HEK293 (cell line): ENCODE measurements around the gene MAN1B1.

Source experiments
- MYNN ChIP-seq: fragments of 450-650 bp; formaldehyde crosslinking; IDR thresholded peaks from 2 replicates; pipeline ENCODE4 v1.5.1; 2016; ENCODE audit warnings: missing biosample characterization, missing genetic modification characterization, borderline replicate concordance
- OVOL3 ChIP-seq: fragments of 450-650 bp; formaldehyde crosslinking; IDR thresholded peaks from 2 replicates; pipeline ENCODE4 v1.5.1; 2016; ENCODE audit warnings: missing biosample characterization, missing genetic modification characterization
- SP3 ChIP-seq: fragments of 450-650 bp; formaldehyde crosslinking; IDR thresholded peaks from 2 replicates; pipeline ENCODE4 v1.5.1; 2016; ENCODE audit warnings: missing biosample characterization, missing genetic modification characterization
- ZEB2 ChIP-seq: fragments of 450-650 bp; formaldehyde crosslinking; IDR thresholded peaks from 2 replicates; pipeline ENCODE4 v1.5.1; 2016; ENCODE audit warnings: missing biosample characterization, missing genetic modification characterization
- ZNF132 ChIP-seq: fragments of 450-650 bp; formaldehyde crosslinking; IDR thresholded peaks from 2 replicates; pipeline ENCODE4 v1.5.1; 2017; ENCODE audit warnings: missing biosample characterization, missing genetic modification characterization, borderline replicate concordance
- ZNF239 ChIP-seq: fragments of 450-650 bp; formaldehyde crosslinking; IDR thresholded peaks from 2 replicates; pipeline ENCODE4 v1.5.1; 2016; ENCODE audit warnings: missing biosample characterization, missing genetic modification characterization
- ZNF292 ChIP-seq: fragments of 450-650 bp; formaldehyde crosslinking; IDR thresholded peaks from 2 replicates; pipeline ENCODE4 v1.5.1; 2016; ENCODE audit warnings: low read depth, missing biosample characterization, missing genetic modification characterization, borderline replicate concordance
- ZNF426 ChIP-seq: fragments of 450-650 bp; formaldehyde crosslinking; IDR thresholded peaks from 2 replicates; pipeline ENCODE4 v1.5.1; 2017; ENCODE audit warnings: missing biosample characterization, missing genetic modification characterization, mild to moderate bottlenecking, inconsistent platforms, moderate library complexity
- TF ChIP-seq, protein P1 (sequence below): fragments of 450-650 bp; formaldehyde crosslinking; optimal IDR thresholded peaks from 2 replicates; pipeline ENCODE3; 2016; ENCODE audit warnings: missing biosample characterization, mild to moderate bottlenecking, missing genetic modification characterization
- TF ChIP-seq, protein P2 (sequence below): fragments of 450-650 bp; formaldehyde crosslinking; IDR thresholded peaks from 2 replicates; pipeline ENCODE4 v1.5.1; 2017; ENCODE audit warnings: missing biosample characterization, missing genetic modification characterization
- TF ChIP-seq, protein P3 (sequence below): fragments of 450-650 bp; formaldehyde crosslinking; IDR thresholded peaks from 2 replicates; pipeline ENCODE4 v1.5.1; 2016; ENCODE audit warnings: missing biosample characterization, missing genetic modification characterization
- TF ChIP-seq, protein P4 (sequence below): fragments of 450-650 bp; formaldehyde crosslinking; IDR thresholded peaks from 2 replicates; pipeline ENCODE4 v1.5.1; 2016; ENCODE audit warnings: missing biosample characterization, missing genetic modification characterization, borderline replicate concordance
- TF ChIP-seq, protein P5 (sequence below): fragments of 450-650 bp; formaldehyde crosslinking; IDR thresholded peaks from 2 replicates; pipeline ENCODE4 v1.5.1; 2016; ENCODE audit warnings: missing biosample characterization, missing genetic modification characterization, low read depth
- TF ChIP-seq, protein P6 (sequence below): fragments of 450-650 bp; formaldehyde crosslinking; IDR thresholded peaks from 2 replicates; pipeline ENCODE4 v1.5.1; 2016; ENCODE audit warnings: missing biosample characterization, missing genetic modification characterization
- TF ChIP-seq, protein P7 (sequence below): fragments of 450-650 bp; formaldehyde crosslinking; IDR thresholded peaks from 2 replicates; pipeline ENCODE4 v1.5.1; 2017; ENCODE audit warnings: missing biosample characterization, missing genetic modification characterization
- TF ChIP-seq, protein P8 (sequence below): fragments of 450-650 bp; formaldehyde crosslinking; IDR thresholded peaks from 2 replicates; pipeline ENCODE4 v1.5.1; 2016; ENCODE audit warnings: missing biosample characterization, missing genetic modification characterization
- TF ChIP-seq, protein P9 (sequence below): fragments of 450-650 bp; formaldehyde crosslinking; IDR thresholded peaks from 2 replicates; pipeline ENCODE4 v1.5.1; 2016; ENCODE audit warnings: missing biosample characterization, missing genetic modification characterization
- TF ChIP-seq, protein P10 (sequence below): fragments of 450-650 bp; formaldehyde crosslinking; IDR thresholded peaks from 2 replicates; pipeline ENCODE4 v1.5.1; 2016; ENCODE audit warnings: missing biosample characterization, missing genetic modification characterization, low read depth

Gene MAN1B1

DNA sequence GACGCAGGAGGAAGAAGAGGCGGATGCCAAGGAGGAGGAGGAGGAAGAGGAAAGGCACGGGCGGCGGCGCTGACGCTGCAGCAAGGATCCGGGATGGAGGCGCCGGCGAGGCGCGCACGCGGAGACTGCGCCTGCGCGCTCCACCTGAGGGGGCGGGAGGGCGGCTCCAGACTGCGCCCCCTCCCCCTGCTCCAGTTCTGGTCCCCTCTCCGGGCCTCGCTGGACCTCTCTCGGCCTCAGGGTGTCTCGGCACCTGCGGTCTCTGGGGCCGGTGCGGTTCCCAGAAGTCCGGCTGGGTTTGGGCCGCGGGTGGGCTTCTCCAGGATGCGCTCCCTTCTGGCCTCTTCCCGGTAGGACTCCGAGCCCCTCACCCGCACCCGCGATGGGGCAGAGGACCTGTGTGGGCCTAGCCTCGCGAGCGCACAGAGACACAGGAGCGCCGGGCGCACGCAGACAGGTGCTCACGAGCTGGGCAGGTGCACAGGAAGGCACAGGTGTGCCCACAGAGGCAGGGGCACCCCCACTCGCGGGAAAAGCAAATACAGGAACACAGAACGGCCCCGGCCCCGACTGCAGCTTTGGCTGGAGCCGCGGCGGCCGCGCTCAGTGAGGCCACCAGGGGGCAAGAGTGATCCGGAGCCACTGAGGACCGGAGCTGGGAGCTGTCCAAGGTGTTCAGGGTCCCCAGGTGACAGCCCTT lies 40.5 kb upstream of the MAN1B1 start, which contains the start of gene NPDC1 (continued):
- TF ChIP-seq, protein P1, sequence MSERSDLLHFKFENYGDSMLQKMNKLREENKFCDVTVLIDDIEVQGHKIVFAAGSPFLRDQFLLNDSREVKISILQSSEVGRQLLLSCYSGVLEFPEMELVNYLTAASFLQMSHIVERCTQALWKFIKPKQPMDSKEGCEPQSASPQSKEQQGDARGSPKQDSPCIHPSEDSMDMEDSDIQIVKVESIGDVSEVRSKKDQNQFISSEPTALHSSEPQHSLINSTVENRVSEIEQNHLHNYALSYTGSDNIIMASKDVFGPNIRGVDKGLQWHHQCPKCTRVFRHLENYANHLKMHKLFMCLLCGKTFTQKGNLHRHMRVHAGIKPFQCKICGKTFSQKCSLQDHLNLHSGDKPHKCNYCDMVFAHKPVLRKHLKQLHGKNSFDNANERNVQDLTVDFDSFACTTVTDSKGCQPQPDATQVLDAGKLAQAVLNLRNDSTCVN (tag by site-specific recombination), result peak; percentile 86
- TF ChIP-seq, protein P2, sequence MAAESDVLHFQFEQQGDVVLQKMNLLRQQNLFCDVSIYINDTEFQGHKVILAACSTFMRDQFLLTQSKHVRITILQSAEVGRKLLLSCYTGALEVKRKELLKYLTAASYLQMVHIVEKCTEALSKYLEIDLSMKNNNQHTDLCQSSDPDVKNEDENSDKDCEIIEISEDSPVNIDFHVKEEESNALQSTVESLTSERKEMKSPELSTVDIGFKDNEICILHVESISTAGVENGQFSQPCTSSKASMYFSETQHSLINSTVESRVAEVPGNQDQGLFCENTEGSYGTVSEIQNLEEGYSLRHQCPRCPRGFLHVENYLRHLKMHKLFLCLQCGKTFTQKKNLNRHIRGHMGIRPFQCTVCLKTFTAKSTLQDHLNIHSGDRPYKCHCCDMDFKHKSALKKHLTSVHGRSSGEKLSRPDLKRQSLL, result 0 out of 2 replicates have a peak, but pooled peaks have one; percentile 8
- TF ChIP-seq, protein P3, sequence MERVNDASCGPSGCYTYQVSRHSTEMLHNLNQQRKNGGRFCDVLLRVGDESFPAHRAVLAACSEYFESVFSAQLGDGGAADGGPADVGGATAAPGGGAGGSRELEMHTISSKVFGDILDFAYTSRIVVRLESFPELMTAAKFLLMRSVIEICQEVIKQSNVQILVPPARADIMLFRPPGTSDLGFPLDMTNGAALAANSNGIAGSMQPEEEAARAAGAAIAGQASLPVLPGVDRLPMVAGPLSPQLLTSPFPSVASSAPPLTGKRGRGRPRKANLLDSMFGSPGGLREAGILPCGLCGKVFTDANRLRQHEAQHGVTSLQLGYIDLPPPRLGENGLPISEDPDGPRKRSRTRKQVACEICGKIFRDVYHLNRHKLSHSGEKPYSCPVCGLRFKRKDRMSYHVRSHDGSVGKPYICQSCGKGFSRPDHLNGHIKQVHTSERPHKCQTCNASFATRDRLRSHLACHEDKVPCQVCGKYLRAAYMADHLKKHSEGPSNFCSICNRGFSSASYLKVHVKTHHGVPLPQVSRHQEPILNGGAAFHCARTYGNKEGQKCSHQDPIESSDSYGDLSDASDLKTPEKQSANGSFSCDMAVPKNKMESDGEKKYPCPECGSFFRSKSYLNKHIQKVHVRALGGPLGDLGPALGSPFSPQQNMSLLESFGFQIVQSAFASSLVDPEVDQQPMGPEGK (tag by site-specific recombination), result peak; percentile 97
- no peak for TF ChIP-seq MYNN (tag by site-specific recombination)
- no peak for TF ChIP-seq ZNF292 (tag by site-specific recombination)
- TF ChIP-seq, protein P4, sequence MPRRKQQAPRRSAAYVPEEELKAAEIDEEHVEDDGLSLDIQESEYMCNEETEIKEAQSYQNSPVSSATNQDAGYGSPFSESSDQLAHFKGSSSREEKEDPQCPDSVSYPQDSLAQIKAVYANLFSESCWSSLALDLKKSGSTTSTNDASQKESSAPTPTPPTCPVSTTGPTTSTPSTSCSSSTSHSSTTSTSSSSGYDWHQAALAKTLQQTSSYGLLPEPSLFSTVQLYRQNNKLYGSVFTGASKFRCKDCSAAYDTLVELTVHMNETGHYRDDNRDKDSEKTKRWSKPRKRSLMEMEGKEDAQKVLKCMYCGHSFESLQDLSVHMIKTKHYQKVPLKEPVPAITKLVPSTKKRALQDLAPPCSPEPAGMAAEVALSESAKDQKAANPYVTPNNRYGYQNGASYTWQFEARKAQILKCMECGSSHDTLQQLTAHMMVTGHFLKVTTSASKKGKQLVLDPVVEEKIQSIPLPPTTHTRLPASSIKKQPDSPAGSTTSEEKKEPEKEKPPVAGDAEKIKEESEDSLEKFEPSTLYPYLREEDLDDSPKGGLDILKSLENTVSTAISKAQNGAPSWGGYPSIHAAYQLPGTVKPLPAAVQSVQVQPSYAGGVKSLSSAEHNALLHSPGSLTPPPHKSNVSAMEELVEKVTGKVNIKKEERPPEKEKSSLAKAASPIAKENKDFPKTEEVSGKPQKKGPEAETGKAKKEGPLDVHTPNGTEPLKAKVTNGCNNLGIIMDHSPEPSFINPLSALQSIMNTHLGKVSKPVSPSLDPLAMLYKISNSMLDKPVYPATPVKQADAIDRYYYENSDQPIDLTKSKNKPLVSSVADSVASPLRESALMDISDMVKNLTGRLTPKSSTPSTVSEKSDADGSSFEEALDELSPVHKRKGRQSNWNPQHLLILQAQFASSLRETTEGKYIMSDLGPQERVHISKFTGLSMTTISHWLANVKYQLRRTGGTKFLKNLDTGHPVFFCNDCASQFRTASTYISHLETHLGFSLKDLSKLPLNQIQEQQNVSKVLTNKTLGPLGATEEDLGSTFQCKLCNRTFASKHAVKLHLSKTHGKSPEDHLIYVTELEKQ (tag by site-specific recombination), result no peak
- peak; percentile 97 for TF ChIP-seq ZEB2 (tag by site-specific recombination)
- TF ChIP-seq, protein P5, sequence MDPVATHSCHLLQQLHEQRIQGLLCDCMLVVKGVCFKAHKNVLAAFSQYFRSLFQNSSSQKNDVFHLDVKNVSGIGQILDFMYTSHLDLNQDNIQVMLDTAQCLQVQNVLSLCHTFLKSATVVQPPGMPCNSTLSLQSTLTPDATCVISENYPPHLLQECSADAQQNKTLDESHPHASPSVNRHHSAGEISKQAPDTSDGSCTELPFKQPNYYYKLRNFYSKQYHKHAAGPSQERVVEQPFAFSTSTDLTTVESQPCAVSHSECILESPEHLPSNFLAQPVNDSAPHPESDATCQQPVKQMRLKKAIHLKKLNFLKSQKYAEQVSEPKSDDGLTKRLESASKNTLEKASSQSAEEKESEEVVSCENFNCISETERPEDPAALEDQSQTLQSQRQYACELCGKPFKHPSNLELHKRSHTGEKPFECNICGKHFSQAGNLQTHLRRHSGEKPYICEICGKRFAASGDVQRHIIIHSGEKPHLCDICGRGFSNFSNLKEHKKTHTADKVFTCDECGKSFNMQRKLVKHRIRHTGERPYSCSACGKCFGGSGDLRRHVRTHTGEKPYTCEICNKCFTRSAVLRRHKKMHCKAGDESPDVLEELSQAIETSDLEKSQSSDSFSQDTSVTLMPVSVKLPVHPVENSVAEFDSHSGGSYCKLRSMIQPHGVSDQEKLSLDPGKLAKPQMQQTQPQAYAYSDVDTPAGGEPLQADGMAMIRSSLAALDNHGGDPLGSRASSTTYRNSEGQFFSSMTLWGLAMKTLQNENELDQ (tag by site-specific recombination), result no peak
- TF ChIP-seq SP3 (tag by site-specific recombination), result peak; percentile 74
- TF ChIP-seq, protein P6, sequence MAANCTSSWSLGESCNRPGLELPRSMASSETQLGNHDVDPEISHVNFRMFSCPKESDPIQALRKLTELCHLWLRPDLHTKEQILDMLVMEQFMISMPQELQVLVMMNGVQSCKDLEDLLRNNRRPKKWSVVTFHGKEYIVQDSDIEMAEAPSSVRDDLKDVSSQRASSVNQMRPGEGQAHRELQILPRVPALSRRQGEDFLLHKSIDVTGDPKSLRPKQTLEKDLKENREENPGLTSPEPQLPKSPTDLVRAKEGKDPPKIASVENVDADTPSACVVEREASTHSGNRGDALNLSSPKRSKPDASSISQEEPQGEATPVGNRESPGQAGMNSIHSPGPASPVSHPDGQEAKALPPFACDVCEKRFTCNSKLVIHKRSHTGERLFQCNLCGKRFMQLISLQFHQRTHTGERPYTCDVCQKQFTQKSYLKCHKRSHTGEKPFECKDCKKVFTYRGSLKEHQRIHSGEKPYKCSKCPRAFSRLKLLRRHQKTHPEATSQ (tag by site-specific recombination), result 0 out of 2 replicates have a peak, but pooled peaks have one; percentile 9
- TF ChIP-seq, protein P7, sequence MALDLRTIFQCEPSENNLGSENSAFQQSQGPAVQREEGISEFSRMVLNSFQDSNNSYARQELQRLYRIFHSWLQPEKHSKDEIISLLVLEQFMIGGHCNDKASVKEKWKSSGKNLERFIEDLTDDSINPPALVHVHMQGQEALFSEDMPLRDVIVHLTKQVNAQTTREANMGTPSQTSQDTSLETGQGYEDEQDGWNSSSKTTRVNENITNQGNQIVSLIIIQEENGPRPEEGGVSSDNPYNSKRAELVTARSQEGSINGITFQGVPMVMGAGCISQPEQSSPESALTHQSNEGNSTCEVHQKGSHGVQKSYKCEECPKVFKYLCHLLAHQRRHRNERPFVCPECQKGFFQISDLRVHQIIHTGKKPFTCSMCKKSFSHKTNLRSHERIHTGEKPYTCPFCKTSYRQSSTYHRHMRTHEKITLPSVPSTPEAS (tag by site-specific recombination), result no peak
- no peak for TF ChIP-seq ZNF426
- TF ChIP-seq, protein P8, sequence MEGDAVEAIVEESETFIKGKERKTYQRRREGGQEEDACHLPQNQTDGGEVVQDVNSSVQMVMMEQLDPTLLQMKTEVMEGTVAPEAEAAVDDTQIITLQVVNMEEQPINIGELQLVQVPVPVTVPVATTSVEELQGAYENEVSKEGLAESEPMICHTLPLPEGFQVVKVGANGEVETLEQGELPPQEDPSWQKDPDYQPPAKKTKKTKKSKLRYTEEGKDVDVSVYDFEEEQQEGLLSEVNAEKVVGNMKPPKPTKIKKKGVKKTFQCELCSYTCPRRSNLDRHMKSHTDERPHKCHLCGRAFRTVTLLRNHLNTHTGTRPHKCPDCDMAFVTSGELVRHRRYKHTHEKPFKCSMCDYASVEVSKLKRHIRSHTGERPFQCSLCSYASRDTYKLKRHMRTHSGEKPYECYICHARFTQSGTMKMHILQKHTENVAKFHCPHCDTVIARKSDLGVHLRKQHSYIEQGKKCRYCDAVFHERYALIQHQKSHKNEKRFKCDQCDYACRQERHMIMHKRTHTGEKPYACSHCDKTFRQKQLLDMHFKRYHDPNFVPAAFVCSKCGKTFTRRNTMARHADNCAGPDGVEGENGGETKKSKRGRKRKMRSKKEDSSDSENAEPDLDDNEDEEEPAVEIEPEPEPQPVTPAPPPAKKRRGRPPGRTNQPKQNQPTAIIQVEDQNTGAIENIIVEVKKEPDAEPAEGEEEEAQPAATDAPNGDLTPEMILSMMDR (tag by site-specific recombination), result peak; percentile 87
- TF ChIP-seq ZNF239 (tag by site-specific recombination), result 0 out of 2 replicates have a peak, but pooled peaks have one; percentile 10
- TF ChIP-seq, protein P9, sequence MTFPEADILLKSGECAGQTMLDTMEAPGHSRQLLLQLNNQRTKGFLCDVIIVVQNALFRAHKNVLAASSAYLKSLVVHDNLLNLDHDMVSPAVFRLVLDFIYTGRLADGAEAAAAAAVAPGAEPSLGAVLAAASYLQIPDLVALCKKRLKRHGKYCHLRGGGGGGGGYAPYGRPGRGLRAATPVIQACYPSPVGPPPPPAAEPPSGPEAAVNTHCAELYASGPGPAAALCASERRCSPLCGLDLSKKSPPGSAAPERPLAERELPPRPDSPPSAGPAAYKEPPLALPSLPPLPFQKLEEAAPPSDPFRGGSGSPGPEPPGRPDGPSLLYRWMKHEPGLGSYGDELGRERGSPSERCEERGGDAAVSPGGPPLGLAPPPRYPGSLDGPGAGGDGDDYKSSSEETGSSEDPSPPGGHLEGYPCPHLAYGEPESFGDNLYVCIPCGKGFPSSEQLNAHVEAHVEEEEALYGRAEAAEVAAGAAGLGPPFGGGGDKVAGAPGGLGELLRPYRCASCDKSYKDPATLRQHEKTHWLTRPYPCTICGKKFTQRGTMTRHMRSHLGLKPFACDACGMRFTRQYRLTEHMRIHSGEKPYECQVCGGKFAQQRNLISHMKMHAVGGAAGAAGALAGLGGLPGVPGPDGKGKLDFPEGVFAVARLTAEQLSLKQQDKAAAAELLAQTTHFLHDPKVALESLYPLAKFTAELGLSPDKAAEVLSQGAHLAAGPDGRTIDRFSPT, result peak; percentile 84
- TF ChIP-seq ZNF132 (tag by site-specific recombination), result no peak
- TF ChIP-seq, protein P10, sequence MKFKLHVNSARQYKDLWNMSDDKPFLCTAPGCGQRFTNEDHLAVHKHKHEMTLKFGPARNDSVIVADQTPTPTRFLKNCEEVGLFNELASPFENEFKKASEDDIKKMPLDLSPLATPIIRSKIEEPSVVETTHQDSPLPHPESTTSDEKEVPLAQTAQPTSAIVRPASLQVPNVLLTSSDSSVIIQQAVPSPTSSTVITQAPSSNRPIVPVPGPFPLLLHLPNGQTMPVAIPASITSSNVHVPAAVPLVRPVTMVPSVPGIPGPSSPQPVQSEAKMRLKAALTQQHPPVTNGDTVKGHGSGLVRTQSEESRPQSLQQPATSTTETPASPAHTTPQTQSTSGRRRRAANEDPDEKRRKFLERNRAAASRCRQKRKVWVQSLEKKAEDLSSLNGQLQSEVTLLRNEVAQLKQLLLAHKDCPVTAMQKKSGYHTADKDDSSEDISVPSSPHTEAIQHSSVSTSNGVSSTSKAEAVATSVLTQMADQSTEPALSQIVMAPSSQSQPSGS, result no peak
- TF ChIP-seq OVOL3 (tag by site-specific recombination), result no peak
